Activated naive CD8-positive, alpha-beta T cell treated with anti-CD3 and anti-CD28 coated beads, Interleukin-2, amount 10 ng/mL, durations not matched to agents 7 days and 5 days (primary cell): ENCODE data around the gene AGBL4. TPM values are rescaled to one million over a fixed set of nuclear protein-coding genes. Genes with fewer than 3 reads are reported as not detected.

Experiments
- ATAC-seq: fragments of 150-1000 bp; cut with Tn5 transposase; one replicate; pipeline ENCODE4 v1.10.0; 2021; ENCODE audit warnings: low read depth, moderate library complexity
- POLR2A ChIA-PET: fragments of 350-600 bp; sonication (Branson Sonifier 250); formaldehyde crosslinking; loops from one replicate; lab custom pipeline; 2021; ENCODE audit warnings: antibody characterized with exemption; lab: Charles Lee
- DNase-seq: peaks from one replicate; pipeline ENCODE4 v3.0.0; 2021
- H3K27ac Mint-ChIP-seq: one replicate; pipeline ENCODE4 v1.8.0; 2022; ENCODE audit warnings: mild to moderate bottlenecking, mixed read lengths
- H3K27me3 Mint-ChIP-seq: one replicate; pipeline ENCODE4 v1.8.0; 2022; ENCODE audit warnings: mild to moderate bottlenecking, moderate library complexity, mixed read lengths
- H3K36me3 Mint-ChIP-seq: one replicate; pipeline ENCODE4 v1.8.0; 2021; ENCODE audit warnings: mild to moderate bottlenecking, mixed read lengths
- H3K4me1 Mint-ChIP-seq: one replicate; pipeline ENCODE4 v1.8.0; 2021; ENCODE audit warnings: mixed read lengths
- H3K4me3 Mint-ChIP-seq: one replicate; pipeline ENCODE4 v1.8.0; 2022; ENCODE audit warnings: mild to moderate bottlenecking, moderate library complexity, mixed read lengths
- H3K9me3 Mint-ChIP-seq: one replicate; pipeline ENCODE4 v1.8.0; 2021; ENCODE audit warnings: mixed read lengths
- total RNA-seq, 2 experiments: library from RNA; stranded (reverse); gene quantifications; one replicate each; pipeline ENCODE4 v1.2.3, GENCODE V29; 2021

AGBL4 gene
- total RNA-seq, 2 experiments from 2014 or later: not detected

GRCh38 chr1:48728584-48728983, 1295.2 kb downstream of the AGBL4 start:
- Mint-ChIP-seq H3K27me3 (no peaks in the 10 kb centered on the region), H3K4me3 (no peak overlapping the region), H3K27ac (no peak overlapping the region), H3K9me3 (no peaks in the 10 kb centered on the region), H3K36me3 (peaks cover 14% of the 10 kb centered on the region), H3K4me1 (peaks cover 7% of the 10 kb centered on the region)
- ATAC-seq (no peak), DNase-seq (no peak)
- POLR2A ChIA-PET: no interaction called here

DNA sequence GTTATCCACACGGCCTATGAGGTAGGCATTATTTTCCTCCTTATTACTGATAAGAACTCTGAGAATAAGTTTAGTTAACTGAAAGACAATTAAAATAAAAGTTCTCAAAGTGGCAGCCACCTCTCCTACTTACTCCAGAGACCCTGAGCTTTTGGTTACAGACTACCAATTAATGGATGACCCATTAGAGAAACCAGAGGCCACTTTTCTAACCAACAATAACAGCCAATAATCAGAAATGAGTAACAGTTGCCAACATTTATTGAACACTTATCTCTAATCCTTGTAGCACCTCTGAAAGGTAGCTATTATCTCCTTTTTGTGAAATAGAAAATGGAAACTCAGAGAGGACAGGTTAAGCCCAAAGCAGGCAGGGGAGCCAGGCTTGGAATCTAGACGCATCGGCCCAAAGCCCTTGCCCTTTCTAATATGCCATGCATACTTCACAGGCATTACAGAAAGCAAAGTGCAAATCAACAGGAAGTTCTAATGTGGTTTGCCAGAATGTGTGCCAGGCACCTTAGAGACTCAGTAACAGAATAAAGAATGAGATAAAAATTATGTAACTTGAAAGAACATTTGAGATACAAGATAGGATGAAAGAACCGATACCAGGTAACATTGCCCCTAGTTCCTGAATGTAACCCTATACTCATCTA, 1297.1 kb downstream of the AGBL4 start:
- no peaks in the 10 kb centered on the region for H3K27me3 Mint-ChIP-seq
- no peaks in the 10 kb centered on the region for H3K9me3 Mint-ChIP-seq
- H3K36me3 Mint-ChIP-seq: peaks cover 14% of the 10 kb centered on the region
- POLR2A ChIA-PET: no interaction called here
- ATAC-seq (no peak), DNase-seq (no peak)
- H3K4me1 Mint-ChIP-seq: peaks cover 7% of the 10 kb centered on the region
- no peak overlapping the region for H3K27ac Mint-ChIP-seq
- H3K4me3 Mint-ChIP-seq: no peak overlapping the region

DNA sequence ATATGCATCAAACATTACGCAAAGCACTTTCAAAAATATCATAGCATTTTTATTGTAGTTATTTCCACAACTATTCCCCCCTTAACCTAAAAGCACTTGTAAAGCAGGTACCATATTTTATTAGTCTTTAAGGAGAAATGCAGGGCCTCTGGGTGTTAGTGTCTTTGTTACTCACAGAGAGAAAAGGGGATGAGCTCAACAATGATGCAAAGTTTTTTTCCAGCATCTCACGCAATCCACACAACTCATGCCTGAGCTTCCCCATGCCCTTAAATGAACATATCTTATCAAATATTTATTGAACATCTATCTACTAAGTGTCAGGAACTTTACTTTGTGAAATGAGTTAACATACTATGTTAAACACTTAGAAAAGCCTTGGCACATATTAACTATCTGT, 1297.6 kb downstream of the AGBL4 start:
- Mint-ChIP-seq H3K4me1 (peaks cover 7% of the 10 kb centered on the region), H3K9me3 (no peaks in the 10 kb centered on the region), H3K27ac (no peak overlapping the region), H3K36me3 (peaks cover 14% of the 10 kb centered on the region), H3K4me3 (no peak overlapping the region), H3K27me3 (no peaks in the 10 kb centered on the region)
- POLR2A ChIA-PET: no interaction called here
- DNase-seq: no peak
- ATAC-seq: no peak

- H3K4me1 Mint-ChIP-seq: peaks cover 7% of the 10 kb centered on the region
- POLR2A ChIA-PET: no interaction called here
- no peak overlapping the region for H3K4me3 Mint-ChIP-seq
- H3K36me3 Mint-ChIP-seq: peaks cover 14% of the 10 kb centered on the region
- H3K27ac Mint-ChIP-seq: no peak overlapping the region
- H3K9me3 Mint-ChIP-seq: no peaks in the 10 kb centered on the region
- no peaks in the 10 kb centered on the region for H3K27me3 Mint-ChIP-seq
- no peak for ATAC-seq
- DNase-seq: no peak
Observed at GRCh38 chr1:48725341-48726046, 1298.3 kb downstream of the AGBL4 start.

DNA sequence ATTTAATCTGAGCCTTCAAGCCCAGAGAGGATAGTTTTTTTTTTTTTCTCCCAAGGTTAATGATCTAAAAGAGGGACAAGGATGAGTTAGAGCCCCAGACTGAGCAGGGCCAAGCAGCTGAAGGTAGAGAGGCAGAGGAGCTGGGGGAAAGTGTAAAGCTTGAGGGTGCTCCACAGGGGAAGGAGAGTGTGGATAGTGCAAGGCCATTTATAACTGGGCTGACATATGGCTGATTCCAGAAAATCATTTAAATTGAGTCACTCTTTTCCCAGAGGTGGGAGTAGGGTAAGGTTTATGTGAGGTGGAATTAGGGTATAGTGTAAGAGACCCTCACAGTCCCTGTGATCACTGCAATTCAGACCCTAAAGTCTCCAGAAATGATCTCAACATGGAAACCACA, 1302.8 kb downstream of the AGBL4 start:
- POLR2A ChIA-PET: no interaction called here
- H3K27ac Mint-ChIP-seq: no peak overlapping the region
- no peak overlapping the region for H3K4me3 Mint-ChIP-seq
- H3K36me3 Mint-ChIP-seq: no peaks in the 10 kb centered on the region
- no peaks in the 10 kb centered on the region for H3K27me3 Mint-ChIP-seq
- no peaks in the 10 kb centered on the region for H3K4me1 Mint-ChIP-seq
- ATAC-seq: no peak
- H3K9me3 Mint-ChIP-seq: no peaks in the 10 kb centered on the region
- DNase-seq: no peak

GRCh38 chr1:48718705-48719104, 1305.0 kb downstream of the AGBL4 start:
- POLR2A ChIA-PET: no interaction called here
- H3K4me1 Mint-ChIP-seq: no peaks in the 10 kb centered on the region
- no peak for ATAC-seq
- DNase-seq: no peak
- no peak overlapping the region for H3K27ac Mint-ChIP-seq
- H3K4me3 Mint-ChIP-seq: no peak overlapping the region
- no peaks in the 10 kb centered on the region for H3K9me3 Mint-ChIP-seq
- H3K36me3 Mint-ChIP-seq: no peaks in the 10 kb centered on the region
- H3K27me3 Mint-ChIP-seq: no peaks in the 10 kb centered on the region

- POLR2A ChIA-PET: no interaction called here
- Mint-ChIP-seq H3K27ac (no peak overlapping the region), H3K9me3 (no peaks in the 10 kb centered on the region), H3K27me3 (no peaks in the 10 kb centered on the region), H3K36me3 (no peaks in the 10 kb centered on the region), H3K4me1 (no peaks in the 10 kb centered on the region), H3K4me3 (no peak overlapping the region)
- no peak for ATAC-seq
- DNase-seq: no peak
Observed at GRCh38 chr1:48718116-48718630, 1305.6 kb downstream of the AGBL4 start.

- Mint-ChIP-seq H3K4me3 (no peak overlapping the region), H3K36me3 (no peaks in the 10 kb centered on the region), H3K9me3 (no peaks in the 10 kb centered on the region), H3K4me1 (no peaks in the 10 kb centered on the region), H3K27ac (no peak overlapping the region), H3K27me3 (no peaks in the 10 kb centered on the region)
- DNase-seq: no peak
- ATAC-seq: no peak
- POLR2A ChIA-PET: no interaction called here
Observed at GRCh38 chr1:48717082-48717481, 1306.7 kb downstream of the AGBL4 start.

DNA sequence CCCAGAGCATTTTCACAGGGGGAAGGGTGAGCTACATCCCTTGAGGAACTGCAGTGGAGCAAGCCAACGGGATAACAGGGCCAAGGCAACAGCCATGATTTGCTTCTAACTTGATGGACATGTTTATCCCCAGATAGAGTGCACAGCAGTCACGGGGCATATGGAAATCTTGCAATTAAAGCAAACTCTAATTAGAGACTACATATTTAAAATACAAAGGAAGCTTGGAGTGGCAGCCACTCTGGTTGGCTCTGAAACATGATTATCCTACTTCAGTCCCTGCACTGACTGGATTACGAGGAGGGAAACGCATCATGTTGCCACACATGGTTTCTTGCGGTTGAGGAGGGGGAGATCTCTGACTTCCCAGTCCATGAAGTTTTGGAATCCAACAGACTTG, 1307.8 kb downstream of the AGBL4 start:
- Mint-ChIP-seq H3K9me3 (no peaks in the 10 kb centered on the region), H3K27me3 (no peaks in the 10 kb centered on the region), H3K27ac (no peak overlapping the region), H3K4me3 (no peak overlapping the region), H3K4me1 (no peaks in the 10 kb centered on the region), H3K36me3 (no peaks in the 10 kb centered on the region)
- DNase-seq (no peak), ATAC-seq (no peak)
- POLR2A ChIA-PET: no interaction called here

DNA sequence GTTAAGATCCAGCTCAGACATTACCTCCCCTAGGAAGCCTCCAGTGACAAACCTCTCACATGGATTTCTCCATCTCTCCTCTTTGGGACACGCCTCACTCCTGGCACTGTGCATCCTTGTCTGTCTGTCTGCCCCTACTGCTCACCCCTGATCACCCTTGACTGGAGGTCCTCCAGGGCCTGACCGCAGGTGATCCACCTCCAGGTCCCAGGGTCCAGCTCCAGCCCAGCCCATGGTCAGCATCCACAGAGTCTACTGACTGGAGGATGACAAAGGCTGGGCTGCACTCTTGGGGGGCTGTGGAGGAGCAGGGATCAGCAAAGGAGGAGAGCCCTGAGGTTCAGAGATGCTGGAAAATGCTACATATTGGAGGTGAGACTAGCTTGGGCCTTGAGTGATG, 1312.8 kb downstream of the AGBL4 start:
- DNase-seq (no peak), ATAC-seq (no peak)
- Mint-ChIP-seq H3K9me3 (no peaks in the 10 kb centered on the region), H3K27ac (no peak overlapping the region), H3K27me3 (peaks cover 7% of the 10 kb centered on the region), H3K36me3 (no peaks in the 10 kb centered on the region), H3K4me3 (no peak overlapping the region), H3K4me1 (no peaks in the 10 kb centered on the region)
- POLR2A ChIA-PET: no interaction called here

GRCh38 chr1:48710318-48710717, 1313.4 kb downstream of the AGBL4 start:
- POLR2A ChIA-PET: no interaction called here

GRCh38 chr1:48704736-48705135, 1319.0 kb downstream of the AGBL4 start:
- H3K9me3 Mint-ChIP-seq: no peaks in the 10 kb centered on the region
- H3K4me1 Mint-ChIP-seq: no peaks in the 10 kb centered on the region
- H3K36me3 Mint-ChIP-seq: no peaks in the 10 kb centered on the region
- DNase-seq (no peak), ATAC-seq (no peak)
- H3K27ac Mint-ChIP-seq: no peak overlapping the region
- H3K27me3 Mint-ChIP-seq: peaks cover 21% of the 10 kb centered on the region
- no peak overlapping the region for H3K4me3 Mint-ChIP-seq
- POLR2A ChIA-PET: no interaction called here

More at GRCh38 chr1:48710318-48710717, 1313.4 kb downstream of the AGBL4 start:
- H3K4me3 Mint-ChIP-seq: no peak overlapping the region
- no peak for DNase-seq
- no peaks in the 10 kb centered on the region for H3K4me1 Mint-ChIP-seq
- no peak overlapping the region for H3K27ac Mint-ChIP-seq
- H3K9me3 Mint-ChIP-seq: no peaks in the 10 kb centered on the region
- H3K27me3 Mint-ChIP-seq: peaks cover 11% of the 10 kb centered on the region
- no peaks in the 10 kb centered on the region for H3K36me3 Mint-ChIP-seq
- no peak for ATAC-seq

DNA sequence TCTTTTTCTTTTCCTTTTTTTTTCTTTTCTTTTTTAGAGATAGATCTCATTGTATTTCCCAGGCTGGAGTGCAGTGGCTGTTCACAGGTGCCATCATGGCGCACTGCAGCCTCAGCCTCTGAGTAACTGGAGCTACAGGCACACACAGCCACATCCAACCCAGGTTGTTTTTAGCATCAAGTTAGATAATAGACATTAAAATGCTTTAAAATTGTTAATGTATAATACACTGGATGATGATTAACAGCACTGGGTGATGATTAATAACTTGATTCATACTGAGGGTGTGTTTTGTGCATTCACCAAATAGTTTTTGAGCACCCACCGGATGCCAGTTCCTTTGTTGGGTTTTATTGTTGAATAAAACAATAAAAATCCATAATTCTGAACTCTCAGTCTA, 1322.3 kb downstream of the AGBL4 start:
- Mint-ChIP-seq H3K4me3 (no peak overlapping the region), H3K27ac (no peak overlapping the region), H3K4me1 (no peaks in the 10 kb centered on the region), H3K27me3 (peaks cover 14% of the 10 kb centered on the region), H3K36me3 (no peaks in the 10 kb centered on the region), H3K9me3 (no peaks in the 10 kb centered on the region)
- DNase-seq (no peak), ATAC-seq (no peak)
- POLR2A ChIA-PET: no interaction called here

- Mint-ChIP-seq H3K27ac (no peak overlapping the region), H3K27me3 (peaks cover 3% of the 10 kb centered on the region), H3K4me1 (no peaks in the 10 kb centered on the region), H3K9me3 (no peaks in the 10 kb centered on the region), H3K36me3 (no peaks in the 10 kb centered on the region), H3K4me3 (no peak overlapping the region)
- POLR2A ChIA-PET: no interaction called here
- peak; percentile 50 for ATAC-seq
- DNase-seq: peak; percentile 74
Observed at GRCh38 chr1:48697066-48697707, 1326.6 kb downstream of the AGBL4 start.
